ENCODE results near the gene UCK2.

The UCK2 gene

GRCh38 chr1:165856021-165856420 lies 28.6 kb downstream of the UCK2 start (continued):
- no peak for TF ChIP-seq CREB5 (CRISPR knock-in tag; IDR thresholded peaks at IDR 0.05; ENCODE audit: low read depth)
- no peak for TF ChIP-seq ZNF70 (CRISPR knock-in tag; IDR thresholded peaks at IDR 0.05)
- TF ChIP-seq TCF4 (CRISPR knock-in tag; IDR thresholded peaks at IDR 0.05; ENCODE audit: borderline replicate concordance), result no peak
- no peak for TF ChIP-seq CSRNP3 (CRISPR knock-in tag; IDR thresholded peaks at IDR 0.05)
- no peak for TF ChIP-seq OSR1 (CRISPR knock-in tag; IDR thresholded peaks at IDR 0.05)

- TF ChIP-seq ZFP3 (CRISPR knock-in tag; IDR thresholded peaks at IDR 0.05) (no peak), CREB5 (CRISPR knock-in tag; IDR thresholded peaks at IDR 0.05; ENCODE audit: low read depth) (no peak), BACH2 (CRISPR knock-in tag; IDR thresholded peaks at IDR 0.05; ENCODE audit: borderline replicate concordance) (no peak), ZNF565 (CRISPR knock-in tag; conservative IDR thresholded peaks at IDR 0.05; ENCODE audit: low read depth) (no peak), RARB (CRISPR knock-in tag; IDR thresholded peaks at IDR 0.05) (no peak), ZC3H10 (CRISPR knock-in tag; IDR thresholded peaks at IDR 0.05) (no peak), POU6F1 (CRISPR knock-in tag; IDR thresholded peaks at IDR 0.05; ENCODE audit: borderline replicate concordance, low read depth) (no peak)
- no peak for ATAC-seq
Observed at GRCh38 chr1:165856606-165857005, 29.2 kb downstream of the UCK2 start.

- ATAC-seq, result no peak
- TF ChIP-seq ISL1 (CRISPR knock-in tag; IDR thresholded peaks at IDR 0.05) (no peak), GLIS3 (CRISPR knock-in tag; IDR thresholded peaks at IDR 0.05) (no peak), BACH2 (CRISPR knock-in tag; IDR thresholded peaks at IDR 0.05; ENCODE audit: borderline replicate concordance) (no peak), ZFP3 (CRISPR knock-in tag; IDR thresholded peaks at IDR 0.05) (no peak), SNAI2 (CRISPR knock-in tag; IDR thresholded peaks at IDR 0.05) (no peak), TSHZ2 (CRISPR knock-in tag; IDR thresholded peaks at IDR 0.05) (no peak), ARNTL (CRISPR knock-in tag; IDR thresholded peaks at IDR 0.05; ENCODE audit: borderline replicate concordance, low read depth) (no peak), ZNF70 (CRISPR knock-in tag; IDR thresholded peaks at IDR 0.05) (no peak), ESRRG (CRISPR knock-in tag; IDR thresholded peaks at IDR 0.05) (no peak), CSRNP3 (CRISPR knock-in tag; IDR thresholded peaks at IDR 0.05) (no peak), PATZ1 (CRISPR knock-in tag; IDR thresholded peaks at IDR 0.05; ENCODE audit: borderline replicate concordance) (no peak)
Observed at GRCh38 chr1:165857046-165857801, 29.8 kb downstream of the UCK2 start.
